ENCODE data around the gene ZNF429. TPM values are rescaled to one million over a fixed set of nuclear protein-coding genes. Genes with fewer than 3 reads are reported as not detected.

The ZNF429 gene
- total RNA-seq, 2 experiments from 2014 or later, result 11.8 to 14.7 TPM

DNA sequence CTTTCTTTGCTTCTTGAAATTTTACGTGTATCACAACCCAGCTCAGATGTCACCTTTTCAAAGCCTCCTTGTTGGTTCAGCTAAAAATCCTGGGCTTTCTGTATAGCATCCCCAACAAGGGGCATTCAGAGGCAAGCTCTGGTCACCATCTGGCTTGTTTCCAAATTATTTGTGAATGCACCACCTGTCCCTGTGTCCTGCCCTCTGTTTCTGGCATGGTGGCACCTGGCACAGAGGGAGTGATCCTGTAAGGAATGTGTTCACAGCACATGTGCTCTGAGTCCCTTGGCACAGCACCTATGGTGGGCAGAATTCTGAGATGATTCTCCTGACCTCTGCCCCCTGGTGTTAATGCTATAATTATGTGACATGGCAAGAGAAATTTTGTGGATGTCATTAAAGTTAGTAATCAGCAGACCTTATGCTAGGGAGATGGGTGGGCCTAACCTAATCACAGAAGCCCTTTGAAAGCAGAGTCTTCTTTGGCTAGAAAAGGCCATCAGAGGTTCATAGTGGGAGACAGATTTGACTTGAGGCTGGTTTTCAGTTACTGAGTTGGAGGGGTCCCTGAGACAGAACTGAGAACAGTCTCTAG is 76.3 kb downstream of the ZNF429 start:
- H3K27ac Mint-ChIP-seq, result peak overlapping the region; percentile 13

GRCh38 chr19:21584537-21584936 is 79.1 kb downstream of the ZNF429 start:
- ATAC-seq (no peak), DNase-seq (no peak)
- TF ChIP-seq CTCF (IDR thresholded peaks at IDR 0.05), result no peak
- ChIA-PET POLR2A (no interaction called here), CTCF (no interaction called here)
- Mint-ChIP-seq H3K36me3 (ENCODE audit: low read depth) (no peaks in the 10 kb centered on the region), H3K4me1 (ENCODE audit: low read depth) (peaks cover 34% of the 10 kb centered on the region), H3K9me3 (peaks cover 8% of the 10 kb centered on the region), H3K27ac (peak overlapping the region; percentile 21), H3K4me3 (peak overlapping the region; percentile 23), H3K27me3 (peaks cover 1% of the 10 kb centered on the region)
- intact Hi-C loops (cut with micrococcal nuclease), result no loop called here

More for the DNA sequence above, 76.3 kb downstream of the ZNF429 start:
- Mint-ChIP-seq H3K27me3 (peaks cover 1% of the 10 kb centered on the region), H3K36me3 (ENCODE audit: low read depth) (no peaks in the 10 kb centered on the region), H3K9me3 (peaks cover 8% of the 10 kb centered on the region), H3K4me1 (ENCODE audit: low read depth) (peaks cover 38% of the 10 kb centered on the region), H3K4me3 (no peak overlapping the region)
- ATAC-seq, result no peak
- ChIA-PET POLR2A (no interaction called here), CTCF (interaction anchor here (0.9 to 1.1 kb wide), 3 partner anchors 10 to 76 kb away, joined by 3 to 4 read pairs (median 3); partner anchors contain the start of gene ZNF429)
- TF ChIP-seq CTCF (IDR thresholded peaks at IDR 0.05), result no peak
- intact Hi-C loops (cut with micrococcal nuclease), result no loop called here
- no peak for DNase-seq

GRCh38 chr19:21585281-21585890 is 80.0 kb downstream of the ZNF429 start:
- Mint-ChIP-seq H3K4me1 (ENCODE audit: low read depth) (peaks cover 27% of the 10 kb centered on the region), H3K36me3 (ENCODE audit: low read depth) (no peaks in the 10 kb centered on the region), H3K27me3 (peaks cover 1% of the 10 kb centered on the region), H3K9me3 (peaks cover 8% of the 10 kb centered on the region), H3K4me3 (peak overlapping the region; percentile 54), H3K27ac (peak overlapping the region; percentile 30)
- CTCF ChIA-PET, result no interaction called here
- no peak for TF ChIP-seq CTCF (IDR thresholded peaks at IDR 0.05)
- POLR2A ChIA-PET, result interaction anchor here (0.9 to 1.1 kb wide), 2 partner anchors 19 to 80 kb away, joined by 4 to 5 read pairs; partner anchors contain the start of gene ZNF429
- DNase-seq (no peak), ATAC-seq (no peak)
- intact Hi-C loops (cut with micrococcal nuclease), result no loop called here

DNA sequence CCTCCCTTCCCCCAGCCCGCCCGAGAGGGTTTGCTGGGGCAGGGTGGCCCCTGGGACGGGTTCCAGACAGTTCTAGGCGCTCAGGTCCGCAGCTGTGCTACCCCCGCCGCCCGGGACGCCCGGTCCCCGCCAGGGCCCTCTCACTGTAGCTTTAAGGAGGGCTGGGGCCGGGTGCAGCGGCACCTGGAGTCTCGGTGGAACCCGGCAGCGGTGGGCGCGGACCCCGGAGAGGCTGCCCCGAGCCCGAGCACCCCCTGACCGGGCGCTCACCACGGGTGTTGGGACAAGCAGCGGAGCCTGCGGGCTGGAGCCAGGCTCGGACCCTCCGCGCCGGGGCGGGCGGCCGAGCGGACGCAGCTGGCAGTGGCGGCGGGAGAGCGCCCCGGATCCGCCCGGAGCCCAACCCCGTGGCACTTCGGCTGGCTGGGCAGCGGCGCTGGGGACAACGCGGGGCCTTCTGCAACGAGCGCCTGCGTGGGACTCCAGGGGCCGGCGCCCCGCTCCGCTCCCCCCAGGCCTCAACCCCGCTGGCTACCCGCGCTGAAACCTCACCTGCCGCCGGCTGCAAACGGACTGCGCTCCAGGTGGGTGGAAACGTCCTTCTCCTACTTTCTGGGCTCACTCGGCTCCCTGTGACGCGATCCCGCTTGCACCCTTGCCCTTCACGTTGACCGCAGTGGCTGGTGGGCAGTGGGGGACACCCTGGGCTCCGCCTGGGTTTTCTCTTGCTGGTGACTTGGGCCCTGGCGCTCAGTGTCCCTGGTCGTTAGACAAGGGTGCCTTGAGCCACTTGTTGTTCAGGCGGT is 81.1 kb downstream of the ZNF429 start:
- DNase-seq (peak; percentile 57), ATAC-seq (peak; percentile 70)
- H3K27me3 Mint-ChIP-seq, result peaks cover 1% of the 10 kb centered on the region
- peak overlapping the region; percentile 72 for H3K4me3 Mint-ChIP-seq
- H3K9me3 Mint-ChIP-seq, result peaks cover 4% of the 10 kb centered on the region
- peak overlapping the region; percentile 49 for H3K27ac Mint-ChIP-seq
- POLR2A ChIA-PET, result no interaction called here
- no peak for TF ChIP-seq CTCF (IDR thresholded peaks at IDR 0.05)
- CTCF ChIA-PET, result interaction anchor here (0.6 to 0.7 kb wide), 2 partner anchors 103 kb away, joined by 3 read pairs; no protein-coding TSS in a partner anchor
- H3K36me3 Mint-ChIP-seq (ENCODE audit: low read depth), result no peaks in the 10 kb centered on the region
- intact Hi-C loops (cut with micrococcal nuclease), result no loop called here
- peaks cover 21% of the 10 kb centered on the region for H3K4me1 Mint-ChIP-seq (ENCODE audit: low read depth)

Measured in activated CD8-positive, alpha-beta T cell treated with anti-CD3 and anti-CD28 coated beads for 36 hours (primary cell).